Measurements from ENCODE around the gene WDR7.

Gene WDR7

GRCh38 chr18:56815926-56816325, 164.8 kb downstream of the WDR7 start:
- no peak for DNase-seq

- DNase-seq, result no peak
Measured at GRCh38 chr18:56823986-56824565, 172.9 kb downstream of the WDR7 start.

- no peak for DNase-seq
Measured at GRCh38 chr18:56825321-56825720, 174.2 kb downstream of the WDR7 start.

GRCh38 chr18:56825878-56826277, 174.7 kb downstream of the WDR7 start:
- DNase-seq, result no peak

- DNase-seq, result no peak
Measured at GRCh38 chr18:56831988-56832387, 180.8 kb downstream of the WDR7 start.

GRCh38 chr18:56835331-56835730, 184.2 kb downstream of the WDR7 start:
- DNase-seq, result no peak

GRCh38 chr18:56836173-56836572, 185.0 kb downstream of the WDR7 start:
- no peak for DNase-seq

GRCh38 chr18:56841836-56842235, 190.7 kb downstream of the WDR7 start:
- no peak for DNase-seq

- no peak for DNase-seq
Measured at GRCh38 chr18:56843241-56843640, 192.1 kb downstream of the WDR7 start.

GRCh38 chr18:56844556-56844955, 193.4 kb downstream of the WDR7 start:
- DNase-seq, result no peak

GRCh38 chr18:56851774-56852173, 200.6 kb downstream of the WDR7 start:
- DNase-seq, result peak; percentile 4

- no peak for DNase-seq
Measured at GRCh38 chr18:56853961-56854360, 202.8 kb downstream of the WDR7 start.

- no peak for DNase-seq
Measured at GRCh38 chr18:56861244-56861643, 210.1 kb downstream of the WDR7 start.

- no peak for DNase-seq
Measured at GRCh38 chr18:56869189-56869777, 218.1 kb downstream of the WDR7 start.

- DNase-seq, result no peak
Measured at GRCh38 chr18:56870982-56871381, 219.8 kb downstream of the WDR7 start.

- no peak for DNase-seq
Measured at GRCh38 chr18:56872140-56872539, 221.0 kb downstream of the WDR7 start.

- DNase-seq, result no peak
Measured at GRCh38 chr18:56873441-56874140, 222.4 kb downstream of the WDR7 start.

- no peak for DNase-seq
Measured at GRCh38 chr18:56878711-56879110, 227.6 kb downstream of the WDR7 start.

- DNase-seq, result no peak
Measured at GRCh38 chr18:56884511-56884910, 233.4 kb downstream of the WDR7 start.

- no peak for DNase-seq
Measured at GRCh38 chr18:56888978-56889377, 237.8 kb downstream of the WDR7 start.

- no peak for DNase-seq
Measured at GRCh38 chr18:56889621-56890020, 238.5 kb downstream of the WDR7 start.

- no peak for DNase-seq
Measured at GRCh38 chr18:56890632-56891031, 239.5 kb downstream of the WDR7 start.

GRCh38 chr18:56891116-56891515, 240.0 kb downstream of the WDR7 start:
- DNase-seq, result no peak

- no peak for DNase-seq
Measured at GRCh38 chr18:56891870-56892269, 240.7 kb downstream of the WDR7 start.

- no peak for DNase-seq
Measured at GRCh38 chr18:56897122-56897521, 246.0 kb downstream of the WDR7 start.

All from SIG-M5 (cell line).